ENCODE results near the gene MLLT3.

The MLLT3 gene

GRCh38 chr9:20364959-20365358 lies 257.3 kb downstream of the MLLT3 start:
- no peaks in the 10 kb centered on the region for H3K4me1 ChIP-seq (ENCODE audit: control insufficient read depth, insufficient read depth, low read length, poor library complexity, severe bottlenecking)
- peaks cover 11% of the 10 kb centered on the region for H3K36me3 ChIP-seq (ENCODE audit: control insufficient read depth, insufficient read depth, low read length)
- WGBS, 2 experiments (ENCODE audit: insufficient coverage in 2 of 2) = no CpG with 5 or more reads among the region's 3 CpGs
- no peak overlapping the region for H3K4me3 ChIP-seq (ENCODE audit: extremely low read depth, insufficient read depth, low read length, poor library complexity, severe bottlenecking)
- H3K9me3 ChIP-seq (ENCODE audit: control insufficient read depth, low read length) = no peaks in the 10 kb centered on the region
- H3K27ac ChIP-seq (ENCODE audit: low read depth, low read length, severe bottlenecking) = no peak overlapping the region

DNA sequence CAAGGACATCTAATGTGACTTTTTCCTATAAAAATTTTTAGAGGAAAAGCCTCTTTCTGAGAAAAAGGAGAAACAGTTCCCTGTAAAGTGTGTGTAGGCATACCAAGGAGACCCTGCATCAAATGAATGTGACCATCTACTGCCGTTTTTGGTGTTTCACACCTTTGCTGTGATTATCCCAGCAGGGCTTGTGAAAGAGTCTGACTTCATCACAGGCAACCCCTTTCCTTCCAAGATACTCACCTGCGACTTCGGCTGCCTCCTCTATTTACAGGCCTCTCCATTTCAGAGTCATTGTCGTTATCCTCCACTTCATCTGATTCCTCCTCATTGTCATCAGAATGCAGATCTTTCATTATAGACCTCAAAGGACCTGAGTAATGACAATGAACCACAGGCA lies 259.1 kb downstream of the MLLT3 start:
- Histone ChIP-seq H3K4me1 (ENCODE audit: control insufficient read depth, insufficient read depth, low read length, poor library complexity, severe bottlenecking) (peaks cover under 1% of the 10 kb centered on the region), H3K9me3 (ENCODE audit: control insufficient read depth, low read length) (no peaks in the 10 kb centered on the region), H3K27ac (ENCODE audit: low read depth, low read length, severe bottlenecking) (no peak overlapping the region), H3K36me3 (ENCODE audit: control insufficient read depth, insufficient read depth, low read length) (peaks cover 11% of the 10 kb centered on the region), H3K4me3 (ENCODE audit: extremely low read depth, insufficient read depth, low read length, poor library complexity, severe bottlenecking) (no peak overlapping the region)
- WGBS, 2 experiments (ENCODE audit: insufficient coverage in 2 of 2) = 82 to 83% methylated on average over 4 of the region's 4 CpGs

- 67% methylated on average over 1 of the region's 3 CpGs; no CpG with 5 or more reads in 1 of the 2 experiments for WGBS, 2 experiments (ENCODE audit: insufficient coverage in 2 of 2)
- no peak overlapping the region for H3K27ac ChIP-seq (ENCODE audit: low read depth, low read length, severe bottlenecking)
- peaks cover 11% of the 10 kb centered on the region for H3K36me3 ChIP-seq (ENCODE audit: control insufficient read depth, insufficient read depth, low read length)
- H3K4me1 ChIP-seq (ENCODE audit: control insufficient read depth, insufficient read depth, low read length, poor library complexity, severe bottlenecking) = peaks cover 14% of the 10 kb centered on the region
- H3K9me3 ChIP-seq (ENCODE audit: control insufficient read depth, low read length) = no peaks in the 10 kb centered on the region
- no peak overlapping the region for H3K4me3 ChIP-seq (ENCODE audit: extremely low read depth, insufficient read depth, low read length, poor library complexity, severe bottlenecking)
These were observed 260.4 kb downstream of the MLLT3 start for GRCh38 chr9:20361656-20362570.

GRCh38 chr9:20361229-20361628 lies 261.1 kb downstream of the MLLT3 start:
- H3K36me3 ChIP-seq (ENCODE audit: control insufficient read depth, insufficient read depth, low read length) = peaks cover 11% of the 10 kb centered on the region
- H3K4me1 ChIP-seq (ENCODE audit: control insufficient read depth, insufficient read depth, low read length, poor library complexity, severe bottlenecking) = peaks cover 16% of the 10 kb centered on the region
- H3K4me3 ChIP-seq (ENCODE audit: extremely low read depth, insufficient read depth, low read length, poor library complexity, severe bottlenecking) = no peak overlapping the region
- H3K27ac ChIP-seq (ENCODE audit: low read depth, low read length, severe bottlenecking) = no peak overlapping the region
- 80 to 100% methylated on average over 1 to 3 of the region's 5 CpGs for whole genome bisulfite sequencing, 2 experiments (ENCODE audit: insufficient coverage in 2 of 2)
- H3K9me3 ChIP-seq (ENCODE audit: control insufficient read depth, low read length) = no peaks in the 10 kb centered on the region

DNA sequence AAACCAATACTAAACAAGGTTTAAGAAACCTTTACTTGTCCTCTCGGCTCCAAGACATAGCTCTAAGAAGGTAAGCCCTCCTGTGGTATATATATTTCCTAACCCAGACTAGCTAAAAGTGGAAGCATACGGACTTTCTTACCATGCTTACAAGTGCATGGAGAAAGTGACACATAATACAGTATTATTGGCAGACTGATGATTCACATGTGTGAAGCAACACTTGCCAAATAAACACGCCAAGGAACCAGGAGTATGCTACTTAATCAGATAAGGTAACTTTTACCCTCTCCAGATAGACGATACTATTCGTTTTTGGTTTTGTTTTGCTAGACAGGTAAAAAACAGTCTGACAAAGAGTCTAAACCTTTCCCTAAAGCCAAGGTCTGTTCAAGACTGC lies 264.1 kb downstream of the MLLT3 start:
- peaks cover 42% of the 10 kb centered on the region for H3K4me1 ChIP-seq (ENCODE audit: control insufficient read depth, insufficient read depth, low read length, poor library complexity, severe bottlenecking)
- H3K9me3 ChIP-seq (ENCODE audit: control insufficient read depth, low read length) = no peaks in the 10 kb centered on the region
- WGBS, 2 experiments (ENCODE audit: insufficient coverage in 2 of 2) = 100% methylated on average over 1 of the region's 5 CpGs
- no peak overlapping the region for H3K27ac ChIP-seq (ENCODE audit: low read depth, low read length, severe bottlenecking)
- H3K36me3 ChIP-seq (ENCODE audit: control insufficient read depth, insufficient read depth, low read length) = peaks cover 9% of the 10 kb centered on the region
- no peak overlapping the region for H3K4me3 ChIP-seq (ENCODE audit: extremely low read depth, insufficient read depth, low read length, poor library complexity, severe bottlenecking)

GRCh38 chr9:20357037-20357432 lies 265.3 kb downstream of the MLLT3 start:
- WGBS, 2 experiments (ENCODE audit: insufficient coverage in 2 of 2) = no CpG with 5 or more reads among the region's 2 CpGs
- H3K9me3 ChIP-seq (ENCODE audit: control insufficient read depth, low read length) = no peaks in the 10 kb centered on the region
- peak overlapping the region; percentile 74 for H3K27ac ChIP-seq (ENCODE audit: low read depth, low read length, severe bottlenecking)
- peaks cover 52% of the 10 kb centered on the region for H3K4me1 ChIP-seq (ENCODE audit: control insufficient read depth, insufficient read depth, low read length, poor library complexity, severe bottlenecking)
- peaks cover 10% of the 10 kb centered on the region for H3K36me3 ChIP-seq (ENCODE audit: control insufficient read depth, insufficient read depth, low read length)
- no peak overlapping the region for H3K4me3 ChIP-seq (ENCODE audit: extremely low read depth, insufficient read depth, low read length, poor library complexity, severe bottlenecking)

- Histone ChIP-seq H3K36me3 (ENCODE audit: control insufficient read depth, insufficient read depth, low read length) (peaks cover 15% of the 10 kb centered on the region), H3K4me3 (ENCODE audit: extremely low read depth, insufficient read depth, low read length, poor library complexity, severe bottlenecking) (no peak overlapping the region), H3K4me1 (ENCODE audit: control insufficient read depth, insufficient read depth, low read length, poor library complexity, severe bottlenecking) (peaks cover 52% of the 10 kb centered on the region), H3K9me3 (ENCODE audit: control insufficient read depth, low read length) (no peaks in the 10 kb centered on the region), H3K27ac (ENCODE audit: low read depth, low read length, severe bottlenecking) (peak overlapping the region; percentile 74)
- 3 to 12% methylated on average over 7 of the region's 10 CpGs for WGBS, 2 experiments (ENCODE audit: insufficient coverage in 2 of 2)
These were observed 265.8 kb downstream of the MLLT3 start for GRCh38 chr9:20356403-20357036.

DNA sequence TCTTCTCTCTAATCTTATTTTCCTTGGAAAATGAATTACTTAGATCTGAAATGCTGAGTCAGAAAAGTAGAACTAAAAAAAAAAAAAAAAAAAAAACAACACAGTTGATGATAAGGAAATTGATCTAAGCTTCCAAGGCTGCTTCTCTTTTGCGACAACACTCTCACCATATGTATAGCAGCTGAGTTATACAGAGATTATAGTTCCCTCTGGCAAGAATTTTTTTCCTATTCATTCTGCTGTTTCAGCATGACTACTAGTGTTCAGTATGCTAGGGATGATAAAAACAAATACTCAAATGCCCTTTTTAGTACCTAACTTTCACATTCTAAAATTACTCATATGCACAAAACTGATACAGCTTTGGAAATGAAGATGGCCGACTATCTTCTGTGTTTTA lies 267.3 kb downstream of the MLLT3 start:
- Histone ChIP-seq H3K9me3 (ENCODE audit: control insufficient read depth, low read length) (no peaks in the 10 kb centered on the region), H3K4me1 (ENCODE audit: control insufficient read depth, insufficient read depth, low read length, poor library complexity, severe bottlenecking) (peaks cover 52% of the 10 kb centered on the region), H3K4me3 (ENCODE audit: extremely low read depth, insufficient read depth, low read length, poor library complexity, severe bottlenecking) (no peak overlapping the region), H3K36me3 (ENCODE audit: control insufficient read depth, insufficient read depth, low read length) (peaks cover 7% of the 10 kb centered on the region), H3K27ac (ENCODE audit: low read depth, low read length, severe bottlenecking) (no peak overlapping the region)
- WGBS, 2 experiments (ENCODE audit: insufficient coverage in 2 of 2) = no CpG with 5 or more reads among the region's 2 CpGs

GRCh38 chr9:20353931-20354652 lies 268.2 kb downstream of the MLLT3 start:
- Histone ChIP-seq H3K9me3 (ENCODE audit: control insufficient read depth, low read length) (no peaks in the 10 kb centered on the region), H3K4me3 (ENCODE audit: extremely low read depth, insufficient read depth, low read length, poor library complexity, severe bottlenecking) (no peak overlapping the region), H3K27ac (ENCODE audit: low read depth, low read length, severe bottlenecking) (peak overlapping the region; percentile 33), H3K36me3 (ENCODE audit: control insufficient read depth, insufficient read depth, low read length) (peaks cover 7% of the 10 kb centered on the region), H3K4me1 (ENCODE audit: control insufficient read depth, insufficient read depth, low read length, poor library complexity, severe bottlenecking) (peaks cover 52% of the 10 kb centered on the region)
- 96 to 98% methylated on average over 3 to 5 of the region's 5 CpGs for WGBS, 2 experiments (ENCODE audit: insufficient coverage in 2 of 2)

DNA sequence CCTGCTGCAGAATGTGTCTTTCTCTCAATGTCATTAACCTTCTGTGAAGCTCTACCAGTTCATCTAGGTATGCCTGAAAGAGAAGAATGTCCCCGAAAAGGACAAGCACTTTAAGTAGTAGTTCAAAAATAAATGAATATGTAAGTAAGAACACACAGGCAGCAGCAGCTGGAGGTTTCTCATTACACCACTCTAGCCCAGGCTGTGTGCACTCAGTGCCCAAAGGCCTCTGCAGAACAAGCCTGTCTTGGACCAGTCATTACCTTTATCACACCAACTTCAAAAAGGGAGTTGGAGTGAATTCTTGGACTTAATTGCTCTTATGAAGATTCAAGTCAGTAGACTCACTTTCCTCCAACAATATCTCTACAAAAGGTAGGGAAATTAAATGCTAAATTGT lies 268.8 kb downstream of the MLLT3 start:
- Histone ChIP-seq H3K4me3 (ENCODE audit: extremely low read depth, insufficient read depth, low read length, poor library complexity, severe bottlenecking) (no peak overlapping the region), H3K9me3 (ENCODE audit: control insufficient read depth, low read length) (no peaks in the 10 kb centered on the region), H3K4me1 (ENCODE audit: control insufficient read depth, insufficient read depth, low read length, poor library complexity, severe bottlenecking) (peaks cover 52% of the 10 kb centered on the region), H3K27ac (ENCODE audit: low read depth, low read length, severe bottlenecking) (peak overlapping the region; percentile 33), H3K36me3 (ENCODE audit: control insufficient read depth, insufficient read depth, low read length) (peaks cover 7% of the 10 kb centered on the region)
- no CpG with 5 or more reads among the region's 1 CpG for WGBS, 2 experiments (ENCODE audit: insufficient coverage in 2 of 2)

Measured in mesodermal cell (in vitro differentiated cells).